K562 (cell line): ENCODE data around the gene NUAK2. TPM values are rescaled to one million over a fixed set of nuclear protein-coding genes. Genes with fewer than 3 reads are reported as not detected.

Experiments used
- CBFA2T3 ChIP-seq: fragments of 450-650 bp; IDR thresholded peaks from 2 replicates; pipeline ENCODE4 v1.6.1; 2017
- CCNT2 ChIP-seq: IDR thresholded peaks from 2 replicates; pipeline ENCODE4 v1.6.1; 2011; ENCODE audit warnings: borderline replicate concordance, low read depth, mild to moderate bottlenecking, moderate library complexity, mixed read lengths, low read length; ENCODE audit not compliant: insufficient read length; ENCODE audit errors: extremely low read depth
- ETV1 ChIP-seq: fragments of 450-650 bp; conservative IDR thresholded peaks from 2 replicates; pipeline ENCODE4 v1.6.1; 2016; ENCODE audit warnings: missing genetic modification characterization, control low read depth, low read depth, missing compliant biosample characterization
- KDM1A ChIP-seq, 2 experiments: fragments of 450-650 bp; IDR thresholded peaks; 2 replicates each; pipeline ENCODE4 v1.6.1; 2016; ENCODE audit warnings: mild to moderate bottlenecking in 2 of 2
- KDM2B ChIP-seq: fragments of 250-450 bp; sonication (Bioruptor Pico); IDR thresholded peaks from 2 replicates; pipeline ENCODE4 v1.8.0; 2021; ENCODE audit warnings: mild to moderate bottlenecking, moderate library complexity
- KLF6 ChIP-seq: fragments of 250-450 bp; sonication (Bioruptor Pico); IDR thresholded peaks from 2 replicates; pipeline ENCODE4 v1.4.0; 2020; ENCODE audit warnings: mild to moderate bottlenecking, moderate library complexity, borderline replicate concordance
- LCOR ChIP-seq: sonication (generic); formaldehyde crosslinking; IDR thresholded peaks from 2 replicates; pipeline ENCODE4 v1.8.0; 2022; ENCODE audit warnings: mild to moderate bottlenecking, missing genetic modification reagents
- MTF1 ChIP-seq: fragments of 250-450 bp; sonication (Bioruptor Pico); IDR thresholded peaks from 2 replicates; pipeline ENCODE4 v1.9.0; 2021; ENCODE audit warnings: moderate library complexity, mild to moderate bottlenecking, inconsistent platforms, borderline replicate concordance
- ZBTB26 ChIP-seq: fragments of 450-650 bp; formaldehyde crosslinking; IDR thresholded peaks from 2 replicates; pipeline ENCODE4 v1.4.0; 2022; ENCODE audit warnings: missing genetic modification characterization
- ZBTB9 ChIP-seq: fragments of 450-650 bp; formaldehyde crosslinking; IDR thresholded peaks from 2 replicates; pipeline ENCODE4 v1.4.0; 2020; ENCODE audit warnings: mild to moderate bottlenecking, moderate library complexity
- ZKSCAN3 ChIP-seq: fragments of 250-450 bp; sonication (Bioruptor Pico); IDR thresholded peaks from 2 replicates; pipeline ENCODE4 v1.4.0; 2020
- ZNF212 ChIP-seq: fragments of 450-650 bp; formaldehyde crosslinking; IDR thresholded peaks from 2 replicates; pipeline ENCODE4 v1.4.0; 2020; ENCODE audit warnings: mild to moderate bottlenecking
- ZNF23 ChIP-seq: fragments of 250-450 bp; sonication (Bioruptor Pico); IDR thresholded peaks from 2 replicates; pipeline ENCODE4 v1.4.0; 2020; ENCODE audit warnings: mild to moderate bottlenecking
- ZNF407 ChIP-seq: fragments of 450-650 bp; IDR thresholded peaks from 2 replicates; pipeline ENCODE4 v1.6.1; 2016; ENCODE audit warnings: low read depth
- ZNF583 ChIP-seq: fragments of 250-450 bp; sonication (Bioruptor Pico); IDR thresholded peaks from 2 replicates; pipeline ENCODE4 v1.4.0; 2020
- ZNF584 ChIP-seq: fragments of 200-800 bp; sonication (Bioruptor generic); IDR thresholded peaks from 2 replicates; pipeline ENCODE4 v1.6.1; 2016; ENCODE audit warnings: low read depth, mild to moderate bottlenecking, missing genetic modification characterization, missing compliant biosample characterization
- ZNF589 ChIP-seq: fragments of 200-800 bp; sonication (Bioruptor generic); IDR thresholded peaks from 2 replicates; pipeline ENCODE4 v1.6.1; 2016; ENCODE audit warnings: low read depth, missing genetic modification characterization, missing compliant biosample characterization
- polyA plus RNA-seq, 8 experiments: library from polyadenylated mRNA; depleted of rRNA in 4 of 8; stranded (reverse) in 5 of 8; unstranded in 3 of 8; fragments of >200 nt; fragmentation: Nextera tagmentation in 2 of 8; fragmentation: Illumina TruSeq in 1 of 8; extraction: Ambion mirVana in 2 of 8; extraction: Trizol in 1 of 8; gene quantifications; 2 replicates each; pipeline versions ENCODE4 v1.2.1 to v1.2.3, GENCODE V29; 2011 to 2014; ENCODE audit warnings: inconsistent platforms in 1 of 8, missing spikeins in 1 of 8
- total RNA-seq, 7 experiments: library from RNA; depleted of rRNA in 6 of 7; stranded (reverse); fragments of >200 nt in 6 of 7; fragmentation: Illumina TruSeq in 2 of 7; extraction: Trizol in 2 of 7; gene quantifications; 2 replicates each; pipeline versions ENCODE4 v1.2.1 to v1.2.3, GENCODE V29; 2011 to 2021; ENCODE audit warnings: low replicate concordance in 1 of 7

NUAK2 gene
- total and polyA plus RNA-seq, 9 of the 15 experiments (the other 6 are each of a cell fraction or from before 2014, with no cell fraction given) = 0.04 to 0.44 (median 0.14) TPM

DNA sequence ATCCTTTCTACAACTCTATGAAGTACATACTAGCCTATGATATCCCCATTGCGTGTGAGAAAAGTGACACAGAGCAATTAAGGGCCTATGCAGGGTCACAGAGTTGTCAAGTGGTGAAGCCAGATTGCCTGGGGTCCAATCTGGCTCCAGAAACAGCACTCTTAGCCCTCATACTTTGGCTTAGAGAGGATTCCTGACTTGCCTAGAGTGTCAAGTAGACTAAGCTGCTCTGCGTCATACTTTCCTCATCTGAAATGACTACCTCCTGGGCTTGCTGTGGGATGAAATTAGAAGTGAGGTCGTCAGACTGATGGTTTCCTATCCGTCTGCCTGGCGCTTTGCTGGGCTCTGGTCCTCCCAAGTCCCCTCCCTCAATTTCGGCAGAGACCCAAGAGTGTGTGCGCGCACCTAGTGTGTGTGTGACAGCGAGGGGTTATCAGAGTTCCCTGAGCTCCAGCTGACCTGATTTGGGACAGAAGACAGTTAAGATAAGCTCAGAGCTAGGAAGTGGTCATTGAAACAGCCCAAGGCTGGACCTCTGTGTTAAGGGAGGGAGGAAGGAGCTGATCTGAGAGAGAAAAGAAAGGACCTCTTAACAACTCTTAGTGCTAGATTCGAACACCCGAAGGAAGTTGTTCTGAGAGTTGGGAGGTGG lies 5.4 kb upstream of the NUAK2 start (continued):
- TF ChIP-seq MTF1 (CRISPR knock-in tag) (no peak), ZNF212 (CRISPR knock-in tag) (no peak), CCNT2 (no peak), LCOR (CRISPR knock-in tag) (peak; percentile 53; the same call in 1 of the 2 replicates), ZNF584 (CRISPR knock-in tag) (0 out of 2 replicates have a peak, but pooled peaks have one; percentile 77), ZKSCAN3 (CRISPR knock-in tag) (no peak), ZBTB26 (no peak), ZNF589 (CRISPR knock-in tag) (peak; percentile 44; the same call in 1 of the 2 replicates), KLF6 (CRISPR knock-in tag) (peak; percentile 23; the same call in 1 of the 2 replicates), KDM2B (0 out of 2 replicates have a peak, but pooled peaks have one; percentile 9), ZNF583 (0 out of 2 replicates have a peak, but pooled peaks have one; percentile 67), ETV1 (tag) (peak; percentile 53), ZNF23 (CRISPR knock-in tag) (no peak), CBFA2T3 (peak; percentile 89), KDM1A (IDR thresholded peaks at IDR 0.05) (peak; percentile 25 to 67; a peak in 3 of 4 replicates), ZBTB9 (CRISPR knock-in tag) (peak; percentile 51; the same call in 1 of the 2 replicates), ZNF407 (no peak)
